ENCODE data around the gene STK32B.

DNA sequence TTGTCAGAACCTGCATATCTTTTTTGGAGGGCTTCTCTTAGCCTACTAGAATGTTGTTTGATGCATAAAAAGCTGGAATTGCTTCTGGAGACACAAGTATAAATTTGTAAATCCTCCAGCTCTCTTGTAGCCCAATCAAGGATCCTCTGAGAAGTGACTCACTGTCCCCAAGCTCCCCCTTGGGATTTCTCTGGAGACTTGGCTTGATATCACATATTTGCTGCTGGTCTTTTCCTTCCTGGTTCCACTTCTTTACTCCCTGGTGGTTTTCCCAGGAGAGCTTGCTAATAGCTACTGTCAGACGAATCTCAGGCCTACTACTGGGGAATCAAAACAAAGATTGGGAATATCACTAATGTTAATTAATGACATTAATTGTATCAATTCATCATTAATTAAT lies 173.1 kb downstream of the STK32B start:
- TF ChIP-seq, protein P1, sequence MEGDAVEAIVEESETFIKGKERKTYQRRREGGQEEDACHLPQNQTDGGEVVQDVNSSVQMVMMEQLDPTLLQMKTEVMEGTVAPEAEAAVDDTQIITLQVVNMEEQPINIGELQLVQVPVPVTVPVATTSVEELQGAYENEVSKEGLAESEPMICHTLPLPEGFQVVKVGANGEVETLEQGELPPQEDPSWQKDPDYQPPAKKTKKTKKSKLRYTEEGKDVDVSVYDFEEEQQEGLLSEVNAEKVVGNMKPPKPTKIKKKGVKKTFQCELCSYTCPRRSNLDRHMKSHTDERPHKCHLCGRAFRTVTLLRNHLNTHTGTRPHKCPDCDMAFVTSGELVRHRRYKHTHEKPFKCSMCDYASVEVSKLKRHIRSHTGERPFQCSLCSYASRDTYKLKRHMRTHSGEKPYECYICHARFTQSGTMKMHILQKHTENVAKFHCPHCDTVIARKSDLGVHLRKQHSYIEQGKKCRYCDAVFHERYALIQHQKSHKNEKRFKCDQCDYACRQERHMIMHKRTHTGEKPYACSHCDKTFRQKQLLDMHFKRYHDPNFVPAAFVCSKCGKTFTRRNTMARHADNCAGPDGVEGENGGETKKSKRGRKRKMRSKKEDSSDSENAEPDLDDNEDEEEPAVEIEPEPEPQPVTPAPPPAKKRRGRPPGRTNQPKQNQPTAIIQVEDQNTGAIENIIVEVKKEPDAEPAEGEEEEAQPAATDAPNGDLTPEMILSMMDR (conservative IDR thresholded peaks at IDR 0.05; ENCODE audit: low read length) = no peak
- TF ChIP-seq EZH2phosphoT487 (IDR thresholded peaks at IDR 0.05; ENCODE audit: borderline replicate concordance, low read depth, low read length) = no peak
